HG02610 (cell line): ENCODE data around the gene SPATA16.
"Not testable (repeated sequence)": the region's sequence is repeated elsewhere in the genome, so short reads cannot be mapped to it uniquely, and the experiment has no call there.

Source experiments
- ATAC-seq: cut with Tn5 transposase; IDR thresholded peaks from one replicate; pipeline ENCODE4 v1.9.1; 2021; ENCODE audit warnings: mild to moderate bottlenecking, moderate library complexity; ENCODE audit not compliant: unreplicated experiment

Gene SPATA16

DNA sequence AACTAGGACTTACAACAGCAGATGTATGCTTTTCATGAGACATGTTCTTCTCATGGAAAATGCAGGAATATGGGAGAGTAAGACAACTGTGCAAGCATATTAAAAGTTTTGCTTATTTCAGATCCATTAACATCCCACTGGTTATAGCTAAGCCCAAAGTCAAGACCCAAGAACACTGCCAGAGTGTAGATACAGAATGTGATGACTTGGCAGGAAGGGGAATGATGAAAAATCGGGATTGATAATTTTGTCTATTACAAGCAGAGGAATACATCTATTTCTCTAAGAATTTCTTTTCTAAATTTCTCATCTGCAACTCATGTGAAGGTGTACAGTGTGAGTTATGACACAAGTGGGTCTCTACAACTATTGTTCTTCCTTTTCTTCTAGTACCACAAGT is 76.4 kb downstream of the SPATA16 start:
- ATAC-seq, result no peak

DNA sequence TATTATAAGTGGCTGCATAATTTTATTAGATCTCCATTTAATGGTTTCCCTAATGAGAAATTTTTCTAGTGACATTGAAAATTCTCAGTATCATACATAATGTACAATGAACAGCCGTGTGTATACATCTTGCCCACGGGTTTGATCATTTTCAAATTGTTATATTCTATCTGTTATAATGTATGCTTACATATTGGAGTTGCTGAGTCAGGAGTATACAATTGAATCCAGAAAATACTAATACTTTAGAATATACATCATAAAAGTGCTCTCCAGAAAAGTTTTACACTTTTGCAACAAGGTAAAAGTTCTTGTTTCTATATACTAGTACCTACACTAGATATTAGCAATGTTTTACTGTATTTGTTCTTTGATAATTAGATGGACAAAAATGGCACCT is 82.8 kb downstream of the SPATA16 start:
- no peak for ATAC-seq

DNA sequence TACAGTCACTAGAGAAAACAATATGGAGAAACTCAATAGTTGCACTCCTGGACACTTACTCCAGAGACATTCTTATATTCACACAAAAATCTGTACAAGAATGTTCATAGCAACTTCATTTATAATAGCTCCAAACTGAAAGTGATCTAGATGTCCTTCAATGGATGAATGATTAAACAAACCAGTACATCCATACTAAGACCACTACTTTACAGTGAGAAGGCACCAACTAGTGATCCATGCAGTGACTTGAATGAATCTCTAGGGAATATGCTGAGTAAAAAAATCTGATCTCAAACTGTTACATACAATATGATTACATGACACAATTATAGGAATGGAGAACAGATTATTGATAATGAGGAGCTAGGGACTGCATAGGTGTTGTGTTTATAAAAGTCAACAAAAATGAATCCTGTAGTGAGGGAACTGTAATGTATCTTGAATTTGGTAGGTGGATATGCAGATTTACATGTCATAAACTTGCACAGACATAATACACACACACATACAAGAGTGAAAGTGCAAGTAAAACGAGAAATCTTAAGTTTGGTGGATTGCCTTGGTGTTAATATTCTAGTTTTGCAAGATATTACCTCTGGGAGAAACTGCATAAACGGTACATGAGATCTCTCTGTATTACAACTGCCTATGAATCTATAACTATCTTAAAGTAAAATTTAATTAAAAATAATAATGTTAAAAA is 85.7 kb downstream of the SPATA16 start:
- peak; percentile 49 for ATAC-seq

DNA sequence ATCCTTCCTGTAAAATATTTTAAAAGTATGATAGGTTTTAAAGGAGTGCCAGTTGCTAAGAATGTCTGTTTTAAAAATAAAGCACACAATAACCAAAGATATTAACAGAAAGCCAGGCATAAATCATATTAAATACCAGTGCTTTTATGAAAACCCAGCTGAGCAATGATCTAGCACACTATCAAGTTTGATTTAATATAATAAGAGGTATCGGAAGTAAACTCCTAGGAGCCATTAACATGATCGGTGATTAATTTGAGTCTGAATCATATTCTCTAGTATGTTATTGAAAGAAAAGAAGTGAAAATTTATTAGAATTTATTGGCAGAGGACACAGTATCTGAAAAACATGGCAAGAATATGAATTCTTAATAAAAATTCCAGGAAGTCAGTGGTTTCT is 91.7 kb downstream of the SPATA16 start:
- ATAC-seq, result no peak

DNA sequence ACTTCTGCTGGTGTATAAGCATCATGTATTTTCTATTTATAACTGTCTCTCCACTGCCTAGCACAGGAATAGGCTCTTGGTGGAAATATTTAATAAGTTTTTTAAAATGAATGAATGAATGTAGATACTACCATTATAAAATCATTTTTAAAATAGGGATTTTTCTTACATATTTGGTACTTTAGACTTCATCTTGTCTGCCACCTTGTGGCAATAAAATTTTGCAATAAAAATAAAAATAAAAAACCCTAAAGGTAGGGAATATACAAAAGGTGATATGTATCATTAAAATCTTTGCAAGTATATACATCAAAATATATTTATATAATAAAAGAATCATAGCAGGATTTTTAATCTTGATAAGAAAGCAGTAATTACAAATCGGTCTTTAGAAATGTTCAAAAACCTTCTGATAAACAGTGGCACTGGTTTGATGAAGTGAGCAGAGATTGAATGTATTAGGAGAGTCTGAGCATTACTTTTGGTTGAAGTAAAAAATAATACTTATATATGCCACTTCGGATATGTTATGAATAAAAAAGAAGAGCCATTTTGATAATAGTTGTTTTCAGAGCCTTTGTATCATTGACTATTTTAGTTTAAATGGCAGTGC is 95.2 kb downstream of the SPATA16 start:
- no peak for ATAC-seq

DNA sequence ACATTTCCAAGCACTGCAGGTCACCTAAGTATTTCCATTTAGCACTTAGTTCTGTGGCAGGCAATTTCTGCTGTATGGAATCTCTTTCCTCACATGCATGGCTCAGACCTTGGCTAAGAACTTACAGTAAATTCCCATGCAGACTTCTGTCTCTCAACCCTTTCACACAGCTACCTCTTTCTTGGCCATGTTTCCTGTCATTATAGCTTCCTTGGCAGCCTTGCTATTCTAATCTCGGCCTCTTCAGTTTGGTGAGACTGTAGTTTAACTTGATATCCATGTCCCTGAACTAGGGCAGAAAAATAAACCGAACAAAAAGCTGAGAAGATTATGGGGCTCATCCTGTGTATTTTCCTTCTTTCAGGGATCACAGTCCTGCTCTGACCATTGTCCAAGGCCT is 96.0 kb downstream of the SPATA16 start:
- no peak for ATAC-seq

DNA sequence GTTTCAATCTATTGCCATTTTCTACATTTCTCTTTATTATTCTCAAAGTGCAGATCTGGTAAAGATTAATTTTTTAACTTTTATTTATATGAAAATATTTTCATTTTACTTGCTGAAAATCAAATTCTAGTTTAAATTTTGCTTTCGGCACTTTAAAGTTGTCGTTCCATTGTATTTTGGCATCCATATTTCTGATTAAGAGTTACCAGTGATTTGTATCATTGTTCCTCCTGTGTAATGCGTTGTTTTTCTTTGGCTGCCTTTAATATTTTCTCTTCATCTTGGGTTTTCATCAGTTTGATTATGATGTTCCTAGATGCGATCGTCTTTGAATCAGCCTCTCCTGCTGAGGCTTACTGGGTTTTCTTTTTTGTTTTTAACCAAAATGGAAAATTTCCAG is 97.3 kb downstream of the SPATA16 start:
- ATAC-seq, result no peak

DNA sequence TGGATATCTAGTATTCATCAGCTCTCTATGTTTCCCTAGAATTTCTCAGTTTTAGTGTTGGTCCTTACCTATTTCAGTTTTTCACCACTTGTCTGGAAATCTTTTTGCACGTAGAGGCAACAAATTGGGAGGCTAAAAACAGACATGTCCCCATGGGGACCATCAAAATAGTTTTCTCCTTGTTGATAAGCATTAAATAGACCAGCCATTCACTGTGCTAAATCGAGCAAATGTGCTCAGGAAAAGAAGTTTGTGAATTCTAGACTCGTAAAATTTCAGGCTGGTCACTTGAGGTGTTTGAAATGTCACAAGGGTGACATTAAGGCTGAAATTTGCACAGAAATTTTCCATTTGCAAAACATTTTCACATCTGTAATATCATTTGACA is 102.6 kb downstream of the SPATA16 start:
- ATAC-seq, result no peak

DNA sequence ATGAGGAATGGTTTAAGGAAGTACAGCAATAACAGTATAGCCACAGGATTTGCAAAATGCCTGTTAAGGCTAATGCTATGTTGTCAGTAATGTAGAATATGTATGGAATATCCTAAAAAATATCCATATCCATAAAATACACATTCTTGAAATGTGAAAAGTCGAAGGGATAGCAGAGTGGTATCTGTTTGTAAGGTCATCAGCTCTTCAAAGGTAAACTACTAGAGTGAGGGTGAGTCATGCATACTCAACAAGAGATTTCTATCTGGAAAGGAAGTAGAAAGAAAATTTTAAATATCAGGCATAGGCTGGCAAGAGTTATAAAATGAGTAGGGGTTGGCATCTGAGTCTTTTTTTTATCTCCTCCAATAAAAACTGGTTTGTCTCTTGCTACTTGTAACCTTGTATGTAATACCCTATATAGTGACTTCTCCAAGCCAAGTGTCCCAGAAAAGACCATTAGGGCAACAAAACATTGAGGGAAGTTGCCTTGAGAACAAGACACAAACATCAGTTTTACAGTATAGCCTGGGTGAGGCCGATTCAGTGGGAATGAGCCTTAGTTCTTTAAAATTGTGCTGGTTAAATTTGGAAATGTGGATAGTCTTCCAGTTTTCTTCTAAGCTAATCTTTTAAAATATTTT is 103.1 kb downstream of the SPATA16 start:
- ATAC-seq, result no peak

DNA sequence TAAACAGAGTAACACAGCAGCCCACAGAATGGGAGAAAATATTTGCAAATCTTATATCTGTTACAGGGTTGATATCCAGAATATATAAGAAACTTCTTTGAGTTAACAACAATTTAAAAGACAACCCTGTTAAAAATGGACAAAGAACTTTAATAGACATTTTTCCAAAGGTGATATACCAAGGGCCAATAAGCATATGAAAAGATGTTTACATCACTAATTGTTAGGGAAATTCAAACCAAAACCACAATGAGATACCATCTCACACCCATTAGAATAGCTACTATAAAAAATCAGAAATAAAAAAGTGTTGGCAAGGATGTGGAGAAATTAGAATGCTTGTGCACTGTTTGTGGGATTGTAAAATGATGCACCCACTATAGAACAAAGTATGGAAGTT is 110.8 kb downstream of the SPATA16 start:
- no peak for ATAC-seq

DNA sequence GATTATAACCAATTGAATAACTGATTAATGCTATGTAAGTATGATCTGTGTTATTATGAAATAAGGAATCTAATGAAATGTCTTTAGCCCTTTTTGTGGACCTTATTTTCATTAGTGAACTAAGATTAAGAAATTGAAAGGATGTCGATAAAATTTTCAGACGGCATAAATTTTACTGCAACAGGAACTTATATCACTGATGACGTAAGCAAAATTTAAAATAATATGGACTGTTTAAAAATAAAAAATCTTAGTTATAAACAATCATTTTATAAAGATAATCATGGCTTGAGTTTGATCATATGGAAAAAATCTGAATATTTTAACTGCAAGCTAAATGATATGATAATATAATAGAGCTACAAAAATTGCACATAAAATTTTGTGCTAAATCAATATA is 112.7 kb downstream of the SPATA16 start:
- no peak for ATAC-seq

DNA sequence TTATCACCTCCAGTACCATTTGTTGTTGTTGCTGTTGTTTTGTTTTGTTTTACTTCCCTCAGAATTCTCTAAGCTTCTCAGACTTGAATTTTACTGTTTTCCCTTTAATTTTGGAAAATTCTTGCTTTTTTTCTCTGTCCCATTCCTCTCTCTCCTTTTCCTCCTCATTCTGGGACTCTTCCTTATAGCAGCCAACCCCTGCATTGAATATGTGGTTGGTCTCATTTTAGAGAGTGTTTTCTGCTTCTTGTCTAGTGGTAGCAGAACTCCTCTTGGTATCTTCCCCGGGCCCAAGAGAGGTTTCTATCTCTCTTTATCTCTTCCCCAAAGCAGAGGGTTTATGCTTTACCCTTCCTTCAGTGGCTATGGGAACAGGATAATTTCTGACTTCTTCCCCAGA is 113.6 kb downstream of the SPATA16 start:
- no peak for ATAC-seq

DNA sequence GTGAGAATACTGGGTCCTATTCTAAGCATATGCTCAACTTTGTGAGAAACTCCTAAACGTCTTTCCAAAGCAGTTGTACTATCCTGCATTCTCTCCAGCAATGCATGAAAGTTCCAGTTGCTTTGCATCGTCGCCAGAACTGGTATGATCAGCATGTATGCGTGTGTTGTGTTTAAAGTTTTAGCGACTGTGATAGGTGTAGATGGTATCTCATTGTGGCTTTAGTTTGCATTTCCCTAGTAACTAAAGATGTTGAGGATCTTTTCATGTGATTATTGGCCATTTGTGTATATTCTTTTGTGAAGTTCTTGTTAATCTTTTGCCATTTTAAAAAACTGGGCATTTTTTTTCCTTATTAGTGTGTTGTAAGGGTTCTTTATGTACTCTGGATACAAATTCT is 115.1 kb downstream of the SPATA16 start:
- no peak for ATAC-seq

DNA sequence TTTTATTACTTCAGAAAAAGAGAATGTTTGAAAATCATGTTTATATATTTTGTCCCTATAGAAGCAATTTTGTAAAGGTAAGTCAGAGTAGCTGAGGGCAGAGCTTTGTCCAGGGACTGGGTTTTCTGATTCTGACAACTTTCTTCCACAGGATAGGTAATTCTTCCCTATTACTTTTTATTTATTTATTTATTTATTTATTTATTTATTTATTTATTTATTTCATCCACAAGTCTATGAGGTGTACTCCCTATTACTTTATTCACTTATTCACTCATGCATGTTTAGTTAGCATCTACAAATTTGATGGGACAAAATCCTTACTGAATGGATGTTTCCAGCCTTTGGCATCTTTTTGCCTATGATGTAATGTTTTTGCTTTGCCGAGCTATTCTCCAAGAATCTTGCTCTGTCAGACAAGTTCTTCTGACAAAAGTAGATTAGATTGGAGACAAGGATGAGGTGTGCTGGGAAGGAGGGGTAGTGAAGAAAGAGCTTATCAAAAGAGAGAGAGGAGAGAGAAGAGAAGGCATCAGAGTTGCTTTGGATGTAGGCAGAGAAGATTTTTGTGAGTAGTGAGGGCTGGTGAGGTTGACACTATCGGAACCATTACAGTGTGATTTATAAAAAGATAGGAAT is 119.4 kb downstream of the SPATA16 start:
- ATAC-seq, result no peak

DNA sequence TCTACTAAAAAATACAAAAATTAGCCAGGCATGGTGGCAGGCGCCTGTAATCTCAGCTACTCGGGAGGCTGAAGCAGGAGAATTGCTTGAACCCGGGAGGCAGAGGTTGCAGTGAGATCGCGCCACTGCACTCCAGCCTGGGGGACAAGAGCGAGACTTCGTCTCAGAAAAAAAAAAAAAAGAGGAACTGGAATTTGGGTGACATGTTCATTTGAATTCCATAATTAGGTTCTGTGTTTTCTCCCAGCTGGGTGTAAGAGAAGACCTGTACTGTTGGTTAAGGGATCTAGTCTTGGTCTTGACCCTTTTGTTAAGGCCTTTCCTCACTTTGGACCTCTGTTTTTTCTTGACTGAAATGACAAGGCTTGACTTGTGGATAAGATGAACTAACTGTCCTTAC is 120.9 kb downstream of the SPATA16 start:
- not testable (repeated sequence) for ATAC-seq

DNA sequence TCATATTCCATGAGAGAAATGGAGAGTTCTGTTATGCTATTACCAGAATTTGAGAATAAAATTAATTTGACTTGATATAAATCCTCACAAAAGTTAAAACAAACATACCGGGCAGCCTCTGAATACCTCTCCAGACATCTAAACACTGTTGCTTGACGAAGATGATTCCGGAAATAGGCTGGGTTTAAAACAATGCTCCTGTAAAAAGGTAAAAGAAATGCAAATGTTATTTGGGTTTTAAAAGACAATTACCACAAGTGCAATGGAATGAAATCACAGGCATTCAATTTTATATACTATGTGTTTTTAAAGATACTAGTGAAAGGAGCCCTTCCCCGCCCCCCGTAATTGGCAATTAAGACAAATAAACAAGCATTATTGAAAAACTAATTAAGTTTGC is 121.7 kb downstream of the SPATA16 start:
- no peak for ATAC-seq

DNA sequence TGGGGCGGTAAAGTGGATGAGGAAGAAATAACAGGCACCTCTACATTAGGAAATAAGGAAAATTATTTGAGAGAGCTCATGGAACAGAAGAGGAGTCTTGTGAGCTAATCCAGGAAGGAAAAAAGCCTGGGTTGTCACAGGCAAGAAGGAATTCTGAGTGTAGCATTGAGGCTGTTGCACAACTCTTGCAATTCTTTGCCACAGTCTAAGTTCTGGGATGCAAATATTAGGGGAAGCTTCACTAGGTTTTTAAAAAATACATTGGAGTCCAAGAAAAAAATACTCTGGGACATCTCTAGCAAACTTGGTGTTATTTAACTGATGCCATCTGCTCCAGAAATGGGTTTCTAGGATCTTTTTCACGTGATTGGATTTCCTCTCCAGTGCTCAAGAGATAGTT is 122.3 kb downstream of the SPATA16 start:
- ATAC-seq, result no peak

DNA sequence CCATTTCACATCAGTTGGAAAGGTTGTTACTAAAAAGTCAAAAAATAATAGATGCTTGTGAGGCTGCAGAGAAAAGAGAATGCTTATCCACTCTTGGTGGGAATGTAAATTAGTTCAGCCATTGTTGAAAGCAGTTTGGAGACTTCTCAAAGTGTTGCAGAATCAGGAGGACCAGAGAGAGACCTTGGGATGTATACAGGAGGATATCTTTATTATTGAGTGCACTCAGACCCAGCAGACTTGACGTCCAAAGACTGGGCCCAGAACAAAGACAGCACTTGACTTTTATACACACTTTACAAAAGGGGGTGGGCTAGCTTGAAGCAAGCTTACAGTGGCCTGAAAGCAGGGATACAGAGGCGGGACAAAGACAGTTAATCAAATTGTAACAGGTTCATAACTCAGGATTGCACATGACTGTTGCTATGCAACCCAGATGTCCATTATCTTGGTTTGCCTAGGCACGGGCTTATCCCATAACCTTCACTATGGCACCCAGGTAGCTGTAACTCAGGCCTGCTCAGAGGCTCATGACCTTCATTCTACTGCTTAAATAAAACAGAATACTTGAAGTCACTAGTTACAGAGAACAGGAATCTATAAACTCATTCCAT is 127.7 kb downstream of the SPATA16 start:
- ATAC-seq, result no peak

DNA sequence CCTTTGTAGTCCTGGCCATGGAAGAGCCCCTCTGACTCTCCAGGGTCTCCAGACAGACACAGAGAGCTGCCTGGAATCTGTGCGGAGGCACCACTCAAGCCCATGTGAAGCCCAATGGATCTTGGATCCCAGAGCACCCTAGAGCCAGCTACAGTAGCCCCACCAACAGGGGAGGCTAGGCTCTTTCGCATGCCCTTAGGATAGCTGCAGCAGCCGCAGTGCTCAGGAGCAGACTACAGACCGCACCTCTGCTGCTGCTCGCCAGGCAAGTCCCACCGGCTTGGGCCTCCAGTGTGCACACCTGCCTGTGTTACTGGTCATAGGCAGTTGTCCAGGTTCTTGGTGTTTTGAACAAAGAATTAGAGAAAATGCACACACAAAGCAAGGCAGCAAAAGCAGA is 131.6 kb downstream of the SPATA16 start:
- no peak for ATAC-seq

DNA sequence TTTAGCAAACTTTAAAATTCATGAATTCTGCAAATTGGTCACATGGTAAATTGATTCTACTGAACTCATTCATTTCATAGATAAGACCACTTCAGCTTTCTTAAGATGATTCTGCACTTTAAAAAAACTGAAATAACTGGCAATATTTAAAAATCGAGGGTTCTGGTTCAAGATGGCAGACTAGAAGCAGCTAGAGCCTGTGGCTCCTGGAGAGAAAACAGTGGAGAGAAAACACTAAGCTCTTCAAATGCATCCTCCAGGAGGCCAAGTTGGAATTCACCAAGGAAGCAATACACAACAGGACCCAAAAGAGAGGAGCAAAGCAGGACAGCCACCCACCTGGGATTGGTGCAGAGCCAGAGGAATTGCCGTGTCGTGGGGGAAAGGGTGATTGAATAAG is 132.1 kb downstream of the SPATA16 start:
- ATAC-seq, result no peak

DNA sequence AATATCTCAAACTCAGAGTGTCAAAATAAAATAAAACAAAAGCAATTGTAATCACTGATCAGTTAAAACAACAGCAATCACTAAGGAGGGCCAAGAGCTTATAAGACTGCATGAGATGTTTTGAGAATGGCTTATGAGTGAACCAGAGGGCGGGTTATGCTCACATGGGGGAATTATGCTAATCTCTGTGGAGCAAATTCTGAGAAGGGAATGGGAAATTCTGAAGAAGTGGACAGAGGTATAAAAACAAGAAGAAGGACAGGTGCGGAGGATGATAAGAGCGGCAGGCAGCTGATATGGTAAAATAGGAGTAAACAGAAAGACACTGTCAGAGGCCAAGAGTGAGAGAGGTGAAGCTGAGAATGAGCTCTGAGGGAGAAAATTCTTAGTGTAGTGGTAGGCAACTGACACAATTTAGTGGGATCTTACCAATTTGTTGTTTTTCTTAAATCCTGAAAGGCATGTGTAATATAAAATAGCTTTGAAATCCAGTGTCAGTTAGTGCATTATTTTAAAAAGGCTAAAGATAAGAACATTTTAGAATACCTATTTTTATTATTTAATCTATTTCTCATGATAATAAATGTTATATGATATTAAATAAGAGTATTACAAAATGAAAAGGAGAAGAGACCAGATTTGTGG is 133.8 kb downstream of the SPATA16 start:
- no peak for ATAC-seq
